HG03442 (cell line): Measurements from ENCODE around the gene OR10J1.

Experiments
- ATAC-seq: cut with Tn5 transposase; IDR thresholded peaks from one replicate; pipeline ENCODE4 v1.9.1; 2021; ENCODE audit warnings: mild to moderate bottlenecking, moderate library complexity; ENCODE audit not compliant: unreplicated experiment

Gene OR10J1

DNA sequence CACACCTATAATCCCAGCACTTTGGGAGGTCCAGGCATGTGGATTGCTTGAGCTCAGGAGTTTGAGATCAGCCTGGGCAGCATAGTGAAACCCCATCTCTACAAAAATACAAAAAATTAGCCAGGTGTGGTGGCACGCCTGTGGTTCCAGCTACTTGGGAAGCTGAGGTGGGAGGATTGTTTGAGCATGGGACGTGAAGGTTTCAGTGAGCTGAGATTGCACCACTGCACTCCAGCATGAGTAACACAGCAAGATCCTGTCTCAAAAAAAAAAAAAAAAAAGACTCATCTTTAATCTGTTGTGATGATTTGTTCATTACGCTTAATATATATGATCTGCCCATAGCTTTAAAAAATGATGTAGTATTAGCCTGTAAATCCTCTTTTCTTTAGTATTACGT lies 44.0 kb downstream of the OR10J1 start:
- ATAC-seq: no peak
